Skeletal muscle tissue (tissue), 1 donor: ENCODE measurements around the gene SAP30L. TPM values are rescaled to one million over a fixed set of nuclear protein-coding genes. Genes with fewer than 3 reads are reported as not detected.

Source experiments
- total RNA-seq: library from RNA; depleted of rRNA; stranded (reverse); fragments of >200 nt; gene quantifications from one replicate; pipeline ENCODE4 v1.2.3, GENCODE V29; 2014

The SAP30L gene
- total RNA-seq, 1 donor from 2014 or later: 13.0 TPM

Other genes starting within 250 kb of the SAP30L start
- not detected for gene HAND1, start 32.2 kb downstream of the SAP30L start, total RNA-seq